Activated CD8-positive, alpha-beta memory T cell treated with anti-CD3 and anti-CD28 coated beads for 24 hours (primary cell): ENCODE data around the gene LAMA3.
A peak's percentile ranks its signal among the peaks of the same experiment; 100 is the strongest.

ENCODE experiments used
- DNase-seq: peaks from one replicate; pipeline ENCODE4 v3.0.0-alpha.2; 2020

The LAMA3 gene

GRCh38 chr18:23856466-23857163 lies 167.4 kb downstream of the LAMA3 start:
- DNase-seq = no peak

GRCh38 chr18:23857164-23857552 lies 167.9 kb downstream of the LAMA3 start:
- no peak for DNase-seq

- DNase-seq = no peak
Measured at GRCh38 chr18:23857756-23858155, 168.5 kb downstream of the LAMA3 start.

GRCh38 chr18:23859466-23860336 lies 170.4 kb downstream of the LAMA3 start:
- DNase-seq = peak; percentile 21

GRCh38 chr18:23861326-23861725 lies 172.1 kb downstream of the LAMA3 start:
- peak; percentile 28 for DNase-seq

- DNase-seq = peak; percentile 54
Measured at GRCh38 chr18:23861805-23862470, 172.7 kb downstream of the LAMA3 start.

- DNase-seq = peak; percentile 57
Measured at GRCh38 chr18:23864624-23865023, 175.4 kb downstream of the LAMA3 start.

GRCh38 chr18:23867006-23867405 lies 177.8 kb downstream of the LAMA3 start:
- DNase-seq = no peak

GRCh38 chr18:23868136-23868785 lies 179.0 kb downstream of the LAMA3 start:
- no peak for DNase-seq

- no peak for DNase-seq
Measured at GRCh38 chr18:23870676-23871380, 181.6 kb downstream of the LAMA3 start.

GRCh38 chr18:23871410-23871809 lies 182.2 kb downstream of the LAMA3 start:
- DNase-seq = peak; percentile 74

- no peak for DNase-seq
Measured at GRCh38 chr18:23872701-23873550, 183.7 kb downstream of the LAMA3 start.

- no peak for DNase-seq
Measured at GRCh38 chr18:23875966-23876895, 187.0 kb downstream of the LAMA3 start.

GRCh38 chr18:23876921-23877320 lies 187.7 kb downstream of the LAMA3 start:
- DNase-seq = no peak

GRCh38 chr18:23877371-23877770 lies 188.1 kb downstream of the LAMA3 start:
- no peak for DNase-seq

- DNase-seq = no peak
Measured at GRCh38 chr18:23878336-23878900, 189.2 kb downstream of the LAMA3 start.

- DNase-seq = no peak
Measured at GRCh38 chr18:23879126-23879525, 189.9 kb downstream of the LAMA3 start.

- DNase-seq = no peak
Measured at GRCh38 chr18:23879544-23879943, 190.3 kb downstream of the LAMA3 start.

- no peak for DNase-seq
Measured at GRCh38 chr18:23879966-23880565, 190.8 kb downstream of the LAMA3 start.
